Liver (tissue), 9 donors: Measurements from ENCODE around the gene CAPN2. TPM values are rescaled to one million over a fixed set of nuclear protein-coding genes. Genes with fewer than 3 reads are reported as not detected.

Source experiments
- DNase-seq: peaks from one replicate; pipeline ENCODE4 v3.0.0-alpha.2; 2017; ENCODE audit warnings: low spot score
- H3K27ac ChIP-seq, 2 donors: one replicate each; pipeline ENCODE4 v1.7.0; 2013; ENCODE audit warnings: inconsistent platforms in 2 of 2, low read length in 2 of 2, control low read depth in 1 of 2, low read depth in 1 of 2, mild to moderate bottlenecking in 1 of 2
- H3K27me3 ChIP-seq, 4 donors: one replicate each; pipeline versions ENCODE4 v1.6.1 to v1.7.0; 2013; ENCODE audit warnings: low read length in 3 of 4, inconsistent platforms in 1 of 4, mild to moderate bottlenecking in 1 of 4, moderate library complexity in 1 of 4; ENCODE audit not compliant: control insufficient read depth in 4 of 4, insufficient read depth in 4 of 4
- H3K36me3 ChIP-seq, 4 donors: one replicate each; pipeline versions ENCODE4 v1.6.1 to v1.7.0; 2013; ENCODE audit warnings: low read length in 3 of 4, mild to moderate bottlenecking in 3 of 4, low read depth in 1 of 4, moderate library complexity in 1 of 4; ENCODE audit not compliant: control insufficient read depth in 4 of 4, insufficient read depth in 3 of 4
- H3K4me1 ChIP-seq, 4 donors: one replicate each; pipeline versions ENCODE4 v1.6.1 to v1.7.0; 2013; ENCODE audit warnings: low read length in 3 of 4, mild to moderate bottlenecking in 3 of 4, moderate library complexity in 1 of 4; ENCODE audit not compliant: control insufficient read depth in 4 of 4, insufficient read depth in 4 of 4
- H3K4me3 ChIP-seq, 3 donors: one replicate each; pipeline versions ENCODE4 v1.6.1 to v1.7.0; 2013; ENCODE audit warnings: low read length in 3 of 3, control low read depth in 1 of 3, low read depth in 1 of 3, mild to moderate bottlenecking in 1 of 3
- H3K9ac ChIP-seq, 2 donors: one replicate each; pipeline ENCODE4 v1.7.0; 2013; ENCODE audit warnings: low read length in 2 of 2, mild to moderate bottlenecking in 2 of 2, moderate library complexity in 2 of 2, control low read depth in 1 of 2, low read depth in 1 of 2
- H3K9me3 ChIP-seq, 4 donors: one replicate each; pipeline versions ENCODE4 v1.6.1 to v1.7.0; 2013; ENCODE audit warnings: low read length in 3 of 4; ENCODE audit not compliant: control insufficient read depth in 4 of 4
- ATF3 ChIP-seq: IDR thresholded peaks from 2 replicates; pipeline ENCODE4 v1.6.1; 2016; ENCODE audit warnings: antibody characterized with exemption
- CTCF ChIP-seq: fragments of 150-350 bp; IDR thresholded peaks from 2 replicates; pipeline ENCODE4 v1.5.1; 2017; ENCODE audit warnings: improper control_type of control experiment, low read depth, low read length; ENCODE audit not compliant: missing input control
- EGR1 ChIP-seq, 2 donors: IDR thresholded peaks; 2 replicates each; pipeline ENCODE4 v1.6.1; 2016 to 2018; ENCODE audit warnings: antibody characterized with exemption in 2 of 2, low read depth in 2 of 2
- FOXA1 ChIP-seq: IDR thresholded peaks from 2 replicates; pipeline ENCODE4 v1.6.1; 2016; ENCODE audit warnings: antibody characterized with exemption
- GABPA ChIP-seq, 2 donors: IDR thresholded peaks in 1 of 2; conservative IDR thresholded peaks in 1 of 2; 2 replicates each; pipeline ENCODE4 v1.6.1; 2016; ENCODE audit warnings: antibody characterized with exemption in 2 of 2, mild to moderate bottlenecking in 1 of 2, moderate library complexity in 1 of 2
- HNF4A ChIP-seq, 2 donors: conservative IDR thresholded peaks; 2 replicates each; pipeline ENCODE4 v1.6.1; 2016; ENCODE audit warnings: antibody characterized with exemption in 2 of 2, mild to moderate bottlenecking in 2 of 2
- JUND ChIP-seq, 2 donors: IDR thresholded peaks; 2 replicates each; pipeline ENCODE4 v1.6.1; 2016; ENCODE audit warnings: antibody characterized with exemption in 2 of 2
- MAX ChIP-seq: IDR thresholded peaks from 2 replicates; pipeline ENCODE4 v1.6.1; 2016; ENCODE audit warnings: antibody characterized with exemption
- NR2F2 ChIP-seq: IDR thresholded peaks from 2 replicates; pipeline ENCODE4 v1.6.1; 2016; ENCODE audit warnings: antibody characterized with exemption
- RAD21 ChIP-seq, 2 donors: IDR thresholded peaks; 2 replicates each; pipeline ENCODE4 v1.6.1; 2016; ENCODE audit warnings: antibody characterized with exemption in 2 of 2, mild to moderate bottlenecking in 2 of 2
- REST ChIP-seq: IDR thresholded peaks from 2 replicates; pipeline ENCODE4 v1.6.1; 2016; ENCODE audit warnings: antibody characterized with exemption, mild to moderate bottlenecking
- RXRA ChIP-seq, 2 donors: IDR thresholded peaks; 2 replicates each; pipeline ENCODE4 v1.6.1; 2017 to 2018; ENCODE audit warnings: antibody characterized with exemption in 2 of 2, mild to moderate bottlenecking in 1 of 2
- SP1 ChIP-seq: IDR thresholded peaks from 2 replicates; pipeline ENCODE4 v1.6.1; 2018; ENCODE audit warnings: antibody characterized with exemption, mild to moderate bottlenecking
- TAF1 ChIP-seq: conservative IDR thresholded peaks from 2 replicates; pipeline ENCODE4 v1.6.1; 2016; ENCODE audit warnings: antibody characterized with exemption, mild to moderate bottlenecking
- YY1 ChIP-seq: IDR thresholded peaks from 2 replicates; pipeline ENCODE4 v1.6.1; 2016; ENCODE audit warnings: antibody characterized with exemption, mild to moderate bottlenecking
- ZBTB33 ChIP-seq: IDR thresholded peaks from 2 replicates; pipeline ENCODE4 v1.6.1; 2016; ENCODE audit warnings: antibody characterized with exemption
- WGBS: extraction: QIAGEN DNeasy Blood & Tissue Kit; methylation state at CpG from one replicate; pipeline ENCODE4 v1.1.7; 2013; 5-methylcytosine and 5-hydroxymethylcytosine counted together
- polyA plus RNA-seq, 2 donors: library from polyadenylated mRNA; stranded (reverse) in 1 of 2; unstranded in 1 of 2; fragments of 200-250 nt in 1 of 2; fragments of >200 nt in 1 of 2; fragmentation: Nextera tagmentation in 1 of 2; extraction: Ambion mirVana in 1 of 2; gene quantifications; one replicate each; pipeline versions ENCODE4 v1.2.1 to v1.2.3, GENCODE V29; 2013 to 2015
- total RNA-seq, 2 donors: library from RNA; depleted of rRNA; stranded (reverse); fragments of >200 nt; gene quantifications; one replicate each; pipeline ENCODE4 v1.2.3, GENCODE V29; 2014
- donor health status: healthy.
- donor health status: healthy.
- donor health status: healthy.
- donor health status: healthy.
- donor health status: healthy.

The CAPN2 gene
- total and polyA plus RNA-seq, 4 donors, result 11.2 to 20.7 (median 15.5) TPM

GRCh38 chr1:223706077-223706973 lies 6.0 kb upstream of the CAPN2 start:
- no peak for DNase-seq
- WGBS, result 84% methylated on average over 12 of the region's 12 CpGs
- Histone ChIP-seq H3K27me3 (no peaks in the 10 kb centered on the region), H3K9ac (no peak overlapping the region), H3K4me3 (no peak overlapping the region), H3K4me1 (no peaks in the 10 kb centered on the region), H3K36me3 (no peaks in the 10 kb centered on the region), H3K9me3 (no peaks in the 10 kb centered on the region), H3K27ac (no peak overlapping the region)
- TF ChIP-seq REST, result no peak

GRCh38 chr1:223707256-223708000 lies 4.9 kb upstream of the CAPN2 start:
- H3K4me3 ChIP-seq, result no peak overlapping the region
- H3K36me3 ChIP-seq, result no peaks in the 10 kb centered on the region
- H3K27ac ChIP-seq, result no peak overlapping the region
- DNase-seq, result no peak
- H3K27me3 ChIP-seq, result no peaks in the 10 kb centered on the region
- H3K9ac ChIP-seq, result no peak overlapping the region
- no peaks in the 10 kb centered on the region for H3K9me3 ChIP-seq
- no peak for TF ChIP-seq TAF1
- no peak for TF ChIP-seq GABPA (IDR thresholded peaks at IDR 0.05 in 1 of 2, conservative IDR thresholded peaks at IDR 0.05 in 1 of 2)
- TF ChIP-seq HNF4A (conservative IDR thresholded peaks at IDR 0.05), result no peak
- TF ChIP-seq CTCF, result no peak
- peak; percentile 60 for TF ChIP-seq NR2F2
- no peak for TF ChIP-seq EGR1 (IDR thresholded peaks at IDR 0.05; ENCODE audit: low read depth in 2 of 2)
- TF ChIP-seq SP1, result no peak
- TF ChIP-seq RXRA (IDR thresholded peaks at IDR 0.05), result peak in 1 of 2 donors; percentile 35
- no peak for TF ChIP-seq RAD21 (IDR thresholded peaks at IDR 0.05)
- TF ChIP-seq MAX, result no peak
- TF ChIP-seq FOXA1, result no peak
- no peak for TF ChIP-seq ZBTB33
- peak; percentile 74 to 83 for TF ChIP-seq JUND (IDR thresholded peaks at IDR 0.05)
- no peak for TF ChIP-seq YY1
- TF ChIP-seq ATF3, result peak; percentile 17
- TF ChIP-seq REST, result no peak
- H3K4me1 ChIP-seq, result no peaks in the 10 kb centered on the region
- WGBS, result 65% methylated on average over 6 of the region's 6 CpGs
